GM12864 (cell line): ENCODE data around the gene NPEPPS.
"Not testable (repeated sequence)": the region's sequence is repeated elsewhere in the genome, so short reads cannot be mapped to it uniquely, and the experiment has no call there.

Source experiments
- DNase-seq: peaks from one replicate; pipeline ENCODE4 v3.0.0-alpha.2; 2011; ENCODE audit warnings: low read depth
- H3K4me3 ChIP-seq: 2 replicates; pipeline ENCODE4 v1.5.1; 2011; ENCODE audit warnings: mild to moderate bottlenecking, low read depth, low read length, control low read depth
- CTCF ChIP-seq: IDR thresholded peaks from 2 replicates; pipeline ENCODE4 v1.5.1; 2011; ENCODE audit warnings: low read depth, mild to moderate bottlenecking, moderate library complexity, low read length, control low read depth, inconsistent platforms; ENCODE audit errors: missing control alignments

The NPEPPS gene

GRCh38 chr17:47530557-47531232, at the start of gene NPEPPS:
NPEPPS (plus strand) TSS chr17:47531108; CDS start chr17:47531301, 193 bp downstream.
- DNase-seq: peak; percentile 39
- peak within 1 kb of the TSS; percentile 63 for H3K4me3 ChIP-seq

- DNase-seq: not testable (repeated sequence)
- peak overlapping the region; percentile 56 for H3K4me3 ChIP-seq
These were observed 39.1 kb upstream of the NPEPPS start for GRCh38 chr17:47491841-47492212.

- H3K4me3 ChIP-seq, DNase-seq: not testable (repeated sequence)
These were observed 31.8 kb upstream of the NPEPPS start for GRCh38 chr17:47499074-47499473.

GRCh38 chr17:47499494-47499893, 31.4 kb upstream of the NPEPPS start:
- H3K4me3 ChIP-seq, DNase-seq: not testable (repeated sequence)

GRCh38 chr17:47500620-47501019, 30.3 kb upstream of the NPEPPS start:
- not testable (repeated sequence) for DNase-seq, H3K4me3 ChIP-seq
- peak; percentile 37 for TF ChIP-seq CTCF

GRCh38 chr17:47502122-47502731, 28.7 kb upstream of the NPEPPS start:
- H3K4me3 ChIP-seq: not testable (repeated sequence)

GRCh38 chr17:47502776-47503455, 28.0 kb upstream of the NPEPPS start:
- H3K4me3 ChIP-seq, DNase-seq: not testable (repeated sequence)

More at GRCh38 chr17:47502122-47502731, 28.7 kb upstream of the NPEPPS start:
- DNase-seq: not testable (repeated sequence)

GRCh38 chr17:47511701-47512146, 19.2 kb upstream of the NPEPPS start:
- not testable (repeated sequence) for DNase-seq

GRCh38 chr17:47513301-47513700, 17.6 kb upstream of the NPEPPS start:
- not testable (repeated sequence) for DNase-seq

More at GRCh38 chr17:47511701-47512146, 19.2 kb upstream of the NPEPPS start:
- H3K4me3 ChIP-seq: not testable (repeated sequence)

GRCh38 chr17:47518880-47519279, 12.0 kb upstream of the NPEPPS start:
- DNase-seq: not testable (repeated sequence)

More at GRCh38 chr17:47513301-47513700, 17.6 kb upstream of the NPEPPS start:
- not testable (repeated sequence) for H3K4me3 ChIP-seq

GRCh38 chr17:47519365-47519764, 11.5 kb upstream of the NPEPPS start:
- DNase-seq, H3K4me3 ChIP-seq: not testable (repeated sequence)

More at GRCh38 chr17:47518880-47519279, 12.0 kb upstream of the NPEPPS start:
- not testable (repeated sequence) for H3K4me3 ChIP-seq

GRCh38 chr17:47520279-47520678, 10.6 kb upstream of the NPEPPS start:
- not testable (repeated sequence) for H3K4me3 ChIP-seq, DNase-seq

GRCh38 chr17:47521434-47521833, 9.5 kb upstream of the NPEPPS start:
- not testable (repeated sequence) for H3K4me3 ChIP-seq, DNase-seq

- not testable (repeated sequence) for DNase-seq, H3K4me3 ChIP-seq
These were observed 8.6 kb upstream of the NPEPPS start for GRCh38 chr17:47522341-47522740.

- DNase-seq: not testable (repeated sequence)
- H3K4me3 ChIP-seq: peak overlapping the region; percentile 63
These were observed 419 bp downstream of the NPEPPS start for GRCh38 chr17:47531233-47531820.

GRCh38 chr17:47539085-47539484, 8.2 kb downstream of the NPEPPS start:
- not testable (repeated sequence) for DNase-seq

GRCh38 chr17:47541676-47542075, 10.8 kb downstream of the NPEPPS start:
- not testable (repeated sequence) for DNase-seq, H3K4me3 ChIP-seq

More at GRCh38 chr17:47539085-47539484, 8.2 kb downstream of the NPEPPS start:
- not testable (repeated sequence) for H3K4me3 ChIP-seq

- not testable (repeated sequence) for DNase-seq
These were observed 13.4 kb downstream of the NPEPPS start for GRCh38 chr17:47544327-47544726.

More at GRCh38 chr17:47544327-47544726, 13.4 kb downstream of the NPEPPS start:
- not testable (repeated sequence) for H3K4me3 ChIP-seq
